ENCODE data around the gene ERC2. TPM values are rescaled to one million over a fixed set of nuclear protein-coding genes. Genes with fewer than 3 reads are reported as not detected.

The ERC2 gene
- polyA plus RNA-seq, 2 of the 4 experiments (the other 2 are of a cell fraction), result 0.16 TPM; not detected in 1

GRCh38 chr3:55750525-55750924 is 717.7 kb downstream of the ERC2 start:
- TF ChIP-seq ELK1 (IDR thresholded peaks at IDR 0.05; ENCODE audit: low read depth, low read length), result no peak
- no peak for TF ChIP-seq POLR2A (IDR thresholded peaks at IDR 0.05; ENCODE audit: low read length)
- TF ChIP-seq EP300 (IDR thresholded peaks at IDR 0.05), result no peak
- TF ChIP-seq TP53 (CRISPR knock-in tag; IDR thresholded peaks at IDR 0.05), result no peak
- TF ChIP-seq SREBF2 (IDR thresholded peaks at IDR 0.05), result no peak
- TF ChIP-seq TFCP2L1 (CRISPR knock-in tag; IDR thresholded peaks at IDR 0.05), result no peak
- TF ChIP-seq HES2 (IDR thresholded peaks at IDR 0.05), result no peak
- TF ChIP-seq CTCF (IDR thresholded peaks at IDR 0.05), result no peak
- no peak for TF ChIP-seq CBX8 (IDR thresholded peaks at IDR 0.05)
- no peak for TF ChIP-seq CEBPB (IDR thresholded peaks at IDR 0.05)
- TF ChIP-seq RAD21 (conservative IDR thresholded peaks at IDR 0.05 in 1 of 2, IDR thresholded peaks at IDR 0.05 in 1 of 2), result no peak
- TF ChIP-seq PBX3 (IDR thresholded peaks at IDR 0.05), result no peak
- TF ChIP-seq HOXB5 (CRISPR knock-in tag; IDR thresholded peaks at IDR 0.05), result no peak
- TF ChIP-seq MYC (IDR thresholded peaks at IDR 0.05; ENCODE audit: borderline replicate concordance, low read length), result no peak
- no peak for TF ChIP-seq CHD4 (IDR thresholded peaks at IDR 0.05; ENCODE audit: borderline replicate concordance)
- TF ChIP-seq FOXS1 (CRISPR knock-in tag; IDR thresholded peaks at IDR 0.05), result no peak
- TF ChIP-seq NR3C1 (IDR thresholded peaks at IDR 0.05), result no peak
- no peak for TF ChIP-seq HEYL (CRISPR knock-in tag; IDR thresholded peaks at IDR 0.05)
- WGBS (ENCODE audit: missing lambda C conversion rate), result 15% methylated on average over 6 of the region's 6 CpGs
- ChIA-PET CTCF (no interaction called here), POLR2A (no interaction called here)
- Histone ChIP-seq H3K4me2 (no peak overlapping the region), H3K27ac (no peak overlapping the region), H3K4me3 (no peak overlapping the region), H3K9me3 (no peaks in the 10 kb centered on the region), H3K4me1 (no peaks in the 10 kb centered on the region)
- ATAC-seq (no peak), DNase-seq (ENCODE audit: low read depth in 1 of 2, low spot score in 1 of 2) (peak in 1 of 2 experiments; percentile 1), FAIRE-seq (no peak)

GRCh38 chr3:55749036-55749435 is 719.2 kb downstream of the ERC2 start:
- Histone ChIP-seq H3K4me1 (no peaks in the 10 kb centered on the region), H3K27ac (no peak overlapping the region), H3K4me2 (no peak overlapping the region), H3K4me3 (no peak overlapping the region), H3K9me3 (no peaks in the 10 kb centered on the region)
- 14% methylated on average over 1 of the region's 1 CpG for WGBS (ENCODE audit: missing lambda C conversion rate)
- ChIA-PET CTCF (interaction anchor here (0.6 to 1.4 kb wide), 2 partner anchors 27 to 502 kb away, joined by 3 read pairs; no protein-coding TSS in a partner anchor), POLR2A (no interaction called here)
- ATAC-seq (no peak), DNase-seq (ENCODE audit: low read depth in 1 of 2, low spot score in 1 of 2) (no peak), FAIRE-seq (no peak)
- no peak for TF ChIP-seq FOSB (CRISPR knock-in tag; IDR thresholded peaks at IDR 0.05)
- TF ChIP-seq ZSCAN20 (CRISPR knock-in tag; IDR thresholded peaks at IDR 0.05), result no peak
- TF ChIP-seq EHMT2 (IDR thresholded peaks at IDR 0.05; ENCODE audit: low read depth), result no peak
- TF ChIP-seq NPAS2 (CRISPR knock-in tag; IDR thresholded peaks at IDR 0.05; ENCODE audit: borderline replicate concordance), result no peak
- TF ChIP-seq MYC (IDR thresholded peaks at IDR 0.05; ENCODE audit: borderline replicate concordance, low read length), result no peak
- no peak for TF ChIP-seq CHD2 (IDR thresholded peaks at IDR 0.05; ENCODE audit: low read length, partially characterized antibody)
- TF ChIP-seq FOXS1 (CRISPR knock-in tag; IDR thresholded peaks at IDR 0.05), result no peak
- no peak for TF ChIP-seq SMC3 (IDR thresholded peaks at IDR 0.05)
- TF ChIP-seq HOXA7 (CRISPR knock-in tag; IDR thresholded peaks at IDR 0.05), result no peak
